ENCODE results near the gene DHRS9.
"Not testable (repeated sequence)": the region's sequence is repeated elsewhere in the genome, so short reads cannot be mapped to it uniquely, and the experiment has no call there.

The DHRS9 gene

DNA sequence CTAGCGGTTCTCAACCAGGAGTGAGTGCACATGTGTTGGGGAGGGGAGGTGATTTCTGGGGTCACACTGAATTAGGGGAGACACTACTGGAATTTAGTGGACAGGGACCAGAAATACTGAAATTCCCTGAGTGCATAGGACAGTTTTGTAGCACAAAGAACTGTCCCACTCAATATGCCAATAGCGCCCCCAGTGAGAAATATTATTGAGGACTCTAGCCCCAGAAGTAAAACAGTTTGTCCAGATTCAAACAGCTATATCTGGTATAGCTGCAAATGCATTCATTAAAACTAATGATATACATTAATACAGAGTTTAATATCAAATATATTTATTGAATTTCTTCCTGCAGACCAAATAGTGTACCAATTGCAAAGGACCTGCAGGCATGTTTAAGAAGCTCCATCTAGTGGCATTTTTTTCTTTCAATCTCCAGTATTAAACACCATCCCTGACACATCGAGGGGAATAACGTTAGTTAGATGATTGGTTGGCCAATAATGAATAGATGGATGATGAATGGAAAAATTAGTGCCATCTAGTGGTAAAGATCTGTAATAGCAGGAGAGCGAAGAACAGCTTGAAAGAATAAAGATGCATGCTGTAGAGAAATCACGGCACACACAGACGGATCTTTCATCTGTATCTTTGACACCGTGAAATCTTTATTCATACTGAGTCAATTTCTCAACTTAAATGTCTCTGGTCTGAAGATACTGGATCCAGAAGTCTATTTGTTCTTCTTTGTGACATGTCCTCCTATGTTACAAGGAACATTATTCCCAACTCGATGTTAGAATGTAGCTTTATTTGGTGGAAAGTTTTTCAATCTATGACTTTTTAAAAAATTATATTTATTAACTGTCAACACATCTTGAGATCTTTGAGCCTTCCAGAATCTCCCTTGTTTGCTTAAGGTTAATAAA, 62.5 kb downstream of the DHRS9 start:
- no peak for DNase-seq (ENCODE audit: low read depth in 4 of 4, low spot score in 1 of 4)

GRCh38 chr2:169134272-169134671, 64.9 kb downstream of the DHRS9 start:
- not testable (repeated sequence) for DNase-seq (ENCODE audit: low read depth in 4 of 4, low spot score in 1 of 4)

GRCh38 chr2:169136428-169136827, 67.1 kb downstream of the DHRS9 start:
- DNase-seq (ENCODE audit: low read depth in 4 of 4, low spot score in 1 of 4): not testable (repeated sequence)

GRCh38 chr2:169136885-169137534, 67.6 kb downstream of the DHRS9 start:
- no peak for DNase-seq (ENCODE audit: low read depth in 4 of 4, low spot score in 1 of 4)

- no peak for DNase-seq (ENCODE audit: low read depth in 4 of 4, low spot score in 1 of 4)
These were observed 68.6 kb downstream of the DHRS9 start for GRCh38 chr2:169137924-169138323.

DNA sequence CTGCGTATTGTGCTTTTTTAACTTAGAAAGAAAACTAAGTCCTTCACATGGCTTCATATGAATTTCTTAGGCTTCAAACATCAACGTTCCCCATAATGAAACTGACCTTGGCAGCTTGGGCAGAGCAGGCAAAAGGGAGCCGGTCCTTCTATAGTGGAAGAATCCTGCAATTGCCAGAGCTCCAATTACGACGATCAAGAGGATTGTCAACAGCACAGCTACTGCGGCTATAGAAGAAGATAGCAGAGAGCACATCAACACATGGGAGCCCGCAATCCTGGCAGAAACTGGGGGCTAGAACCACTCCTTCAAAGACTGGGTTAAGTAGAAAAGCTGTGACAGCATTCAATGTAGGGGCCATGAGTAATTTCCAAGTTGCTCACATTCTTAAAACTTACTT, 69.8 kb downstream of the DHRS9 start:
- DNase-seq (ENCODE audit: low read depth in 4 of 4, low spot score in 1 of 4): no peak

DNA sequence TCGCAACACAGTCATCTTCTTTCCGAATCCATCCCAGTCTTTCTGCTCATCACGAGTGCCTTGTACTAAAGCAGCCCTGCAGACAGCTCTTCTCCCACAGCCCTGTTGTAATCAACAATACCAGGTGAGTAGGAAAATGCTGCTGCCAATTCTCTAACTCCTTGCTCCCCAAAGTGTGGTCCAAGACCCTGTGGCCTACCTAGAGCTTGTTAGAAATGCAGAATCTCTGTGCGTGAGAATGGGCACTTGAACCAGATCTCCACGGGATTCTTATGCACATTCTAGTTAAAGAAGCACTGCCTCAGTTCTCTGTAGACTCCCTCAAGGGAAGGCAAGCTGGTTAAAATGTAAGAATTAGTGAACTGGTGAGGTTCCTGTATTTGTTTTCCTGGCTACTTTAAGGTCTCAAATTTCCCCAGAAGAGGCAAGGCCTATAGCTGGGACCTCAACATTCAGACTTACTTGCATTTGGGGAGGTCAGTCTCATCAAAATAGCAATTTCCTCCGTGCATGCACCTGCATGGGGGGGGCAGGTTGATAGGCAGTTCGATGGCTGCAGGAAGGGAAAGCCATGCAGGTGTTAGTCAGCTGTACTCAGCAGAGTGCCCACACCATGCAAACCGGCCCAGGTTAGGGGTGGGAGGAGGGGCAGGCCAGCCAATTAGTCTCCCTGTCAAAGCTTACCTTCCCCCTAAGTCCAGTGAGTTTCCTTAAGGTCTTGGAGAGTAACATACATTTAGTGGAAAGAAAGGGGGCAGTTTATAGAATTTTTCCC, 70.8 kb downstream of the DHRS9 start:
- DNase-seq (ENCODE audit: low read depth in 4 of 4, low spot score in 1 of 4): no peak

DNA sequence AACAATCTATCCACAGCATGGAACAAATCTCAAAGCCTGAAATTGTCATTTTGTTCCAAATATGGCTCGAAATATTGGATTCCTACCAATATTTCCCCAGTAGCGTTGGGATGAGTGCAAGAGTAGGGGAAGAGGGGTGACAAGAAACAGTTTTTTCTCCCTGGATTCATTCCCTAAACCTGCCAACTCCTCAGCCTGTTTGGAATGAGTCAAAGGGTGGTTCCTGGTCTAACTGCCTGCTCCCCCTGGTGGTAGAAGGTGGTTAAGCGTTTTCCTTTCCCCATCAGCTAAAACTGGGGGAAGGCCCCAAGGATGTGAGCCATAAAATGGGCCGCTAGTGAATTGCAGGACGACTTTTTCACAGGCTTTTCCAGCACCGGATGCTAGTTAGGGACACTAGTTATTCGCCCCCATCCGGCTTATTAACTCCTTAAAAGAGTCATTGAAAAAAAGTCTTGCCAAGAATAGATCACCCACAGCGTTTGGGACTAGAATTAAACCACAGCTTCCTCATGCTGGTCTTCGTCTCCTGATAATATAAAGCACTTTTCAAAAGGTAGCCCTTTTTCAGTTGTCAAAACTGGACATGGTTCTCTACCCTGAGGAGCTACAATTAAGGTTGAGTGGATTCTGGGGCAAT, 72.5 kb downstream of the DHRS9 start:
- DNase-seq (ENCODE audit: low read depth in 4 of 4, low spot score in 1 of 4): peak; percentile 35 to 59 (median 44)

DNA sequence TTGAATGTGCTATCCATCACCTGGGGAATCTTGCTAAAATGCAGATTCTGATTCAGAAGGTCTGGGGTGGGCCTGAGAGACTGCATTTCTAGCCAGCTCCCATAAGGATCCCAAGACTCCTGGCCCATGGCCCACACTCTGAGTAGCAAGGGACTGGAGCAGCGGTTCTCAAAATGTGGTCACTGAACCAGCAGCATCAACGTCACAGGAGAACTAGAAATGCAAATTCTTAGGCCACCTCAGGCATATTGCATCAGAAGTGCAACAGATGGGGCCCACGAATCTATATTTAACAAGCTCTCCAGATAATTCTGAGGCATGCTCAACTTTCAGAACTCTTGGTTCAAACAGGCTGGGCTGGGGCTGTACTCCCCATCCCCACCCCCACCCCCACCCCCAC, 74.6 kb downstream of the DHRS9 start:
- DNase-seq (ENCODE audit: low read depth in 4 of 4, low spot score in 1 of 4): no peak
